Measurements from ENCODE around the gene YTHDF2. TPM values are rescaled to one million over a fixed set of nuclear protein-coding genes. Genes with fewer than 3 reads are reported as not detected.
"Not testable (repeated sequence)": the region's sequence is repeated elsewhere in the genome, so short reads cannot be mapped to it uniquely, and the experiment has no call there.

The YTHDF2 gene
- total and polyA plus RNA-seq, 2 donors from 2014 or later = 38.2 to 61.0 TPM

DNA sequence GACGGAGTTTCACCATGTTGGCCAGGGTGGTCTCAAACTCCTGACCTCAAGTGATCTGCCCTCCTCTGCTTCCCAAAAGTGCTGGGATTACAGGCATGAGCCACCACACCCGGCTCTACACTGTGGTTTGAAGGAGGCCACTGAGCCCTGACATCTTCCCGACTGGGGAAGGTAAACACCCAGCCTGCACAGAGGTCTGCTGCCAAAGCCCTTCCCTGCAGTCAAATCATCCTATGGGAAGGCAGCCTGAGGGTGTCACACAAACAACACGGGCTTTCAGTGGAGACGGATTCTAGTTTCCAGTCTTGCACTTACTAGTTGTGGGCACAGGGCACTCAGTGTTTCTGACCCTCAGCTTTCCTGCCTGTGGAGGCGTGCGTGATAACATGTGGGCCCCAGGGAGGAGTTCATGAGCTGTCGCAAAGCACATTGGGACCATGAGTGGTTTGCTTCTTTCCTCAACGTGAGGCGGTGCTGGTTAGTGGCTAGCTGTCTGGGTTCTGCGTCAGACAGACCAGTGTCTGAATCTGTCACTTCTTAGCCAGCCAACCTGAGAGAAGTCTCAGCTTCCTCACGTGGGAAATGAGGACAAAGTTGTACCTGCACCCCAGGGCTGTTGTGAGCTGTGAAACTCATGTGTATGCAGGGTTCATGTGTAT lies 53.8 kb downstream of the YTHDF2 start:
- no peak overlapping the region for H3K4me3 ChIP-seq (ENCODE audit: low read length in 3 of 3)
- no peaks in the 10 kb centered on the region for H3K36me3 ChIP-seq (ENCODE audit: control insufficient read depth in 2 of 3, insufficient read depth in 3 of 3, low read length in 3 of 3)
- H3K27me3 ChIP-seq (ENCODE audit: control insufficient read depth, insufficient read depth, low read length) = no peaks in the 10 kb centered on the region
- no peak for FAIRE-seq
- no peaks in the 10 kb centered on the region for H3K4me1 ChIP-seq (ENCODE audit: control insufficient read depth in 2 of 3, insufficient read depth in 2 of 3, low read depth in 1 of 3, low read length in 3 of 3)
- TF ChIP-seq, protein P1, sequence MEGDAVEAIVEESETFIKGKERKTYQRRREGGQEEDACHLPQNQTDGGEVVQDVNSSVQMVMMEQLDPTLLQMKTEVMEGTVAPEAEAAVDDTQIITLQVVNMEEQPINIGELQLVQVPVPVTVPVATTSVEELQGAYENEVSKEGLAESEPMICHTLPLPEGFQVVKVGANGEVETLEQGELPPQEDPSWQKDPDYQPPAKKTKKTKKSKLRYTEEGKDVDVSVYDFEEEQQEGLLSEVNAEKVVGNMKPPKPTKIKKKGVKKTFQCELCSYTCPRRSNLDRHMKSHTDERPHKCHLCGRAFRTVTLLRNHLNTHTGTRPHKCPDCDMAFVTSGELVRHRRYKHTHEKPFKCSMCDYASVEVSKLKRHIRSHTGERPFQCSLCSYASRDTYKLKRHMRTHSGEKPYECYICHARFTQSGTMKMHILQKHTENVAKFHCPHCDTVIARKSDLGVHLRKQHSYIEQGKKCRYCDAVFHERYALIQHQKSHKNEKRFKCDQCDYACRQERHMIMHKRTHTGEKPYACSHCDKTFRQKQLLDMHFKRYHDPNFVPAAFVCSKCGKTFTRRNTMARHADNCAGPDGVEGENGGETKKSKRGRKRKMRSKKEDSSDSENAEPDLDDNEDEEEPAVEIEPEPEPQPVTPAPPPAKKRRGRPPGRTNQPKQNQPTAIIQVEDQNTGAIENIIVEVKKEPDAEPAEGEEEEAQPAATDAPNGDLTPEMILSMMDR (IDR thresholded peaks at IDR 0.05; ENCODE audit: borderline replicate concordance, extremely low read depth, insufficient read depth) = no peak
- intact Hi-C loops (cut with DNase I) = no loop called here
- no peak overlapping the region for H3K27ac ChIP-seq (ENCODE audit: low read depth in 2 of 2, low read length in 2 of 2)
- H3K9me3 ChIP-seq (ENCODE audit: control insufficient read depth in 2 of 3, insufficient read depth in 1 of 3, low read length in 3 of 3) = no peaks in the 10 kb centered on the region
- no peak overlapping the region for H3K9ac ChIP-seq (ENCODE audit: low read length in 3 of 3)
- no peak for DNase-seq

GRCh38 chr1:28791929-28792328 lies 55.2 kb downstream of the YTHDF2 start:
- H3K27me3 ChIP-seq (ENCODE audit: control insufficient read depth, insufficient read depth, low read length); FAIRE-seq; DNase-seq; H3K27ac ChIP-seq (ENCODE audit: low read depth in 2 of 2, low read length in 2 of 2); intact Hi-C loops (cut with DNase I); H3K9ac ChIP-seq (ENCODE audit: low read length in 3 of 3); H3K9me3 ChIP-seq (ENCODE audit: control insufficient read depth in 2 of 3, insufficient read depth in 1 of 3, low read length in 3 of 3); H3K4me3 ChIP-seq (ENCODE audit: low read length in 3 of 3); H3K4me1 ChIP-seq (ENCODE audit: control insufficient read depth in 2 of 3, insufficient read depth in 2 of 3, low read depth in 1 of 3, low read length in 3 of 3); H3K36me3 ChIP-seq (ENCODE audit: control insufficient read depth in 2 of 3, insufficient read depth in 3 of 3, low read length in 3 of 3): not testable (repeated sequence)

DNA sequence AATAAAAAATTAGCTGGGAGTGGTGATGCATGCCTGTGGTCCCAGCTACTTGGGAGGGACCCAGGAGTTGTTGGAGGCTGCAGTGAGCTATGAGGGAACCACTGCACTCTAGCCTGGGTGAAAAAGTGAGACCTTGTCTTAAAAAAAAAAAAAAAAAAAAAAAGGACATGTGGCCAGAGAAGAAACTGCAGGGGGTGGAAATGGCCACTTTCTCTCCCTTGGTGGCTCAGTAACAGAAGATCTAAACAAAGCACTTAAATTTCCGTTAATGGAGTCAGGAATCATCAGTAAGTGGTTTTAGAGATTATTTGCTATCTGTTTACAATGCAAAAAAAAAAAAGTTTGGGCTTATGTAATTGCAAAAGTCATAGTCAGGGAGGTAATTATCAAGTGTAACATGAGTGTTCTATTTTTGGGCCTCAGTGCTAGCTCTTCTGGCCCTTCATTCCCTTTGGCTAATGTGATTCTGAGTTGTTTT lies 55.9 kb downstream of the YTHDF2 start:
- H3K9ac ChIP-seq (ENCODE audit: low read length in 3 of 3) = no peak overlapping the region
- no peak overlapping the region for H3K27ac ChIP-seq (ENCODE audit: low read depth in 2 of 2, low read length in 2 of 2)
- DNase-seq (no peak), FAIRE-seq (no peak)
- no peak overlapping the region for H3K4me3 ChIP-seq (ENCODE audit: low read length in 3 of 3)
- no peaks in the 10 kb centered on the region for H3K4me1 ChIP-seq (ENCODE audit: control insufficient read depth in 2 of 3, insufficient read depth in 2 of 3, low read depth in 1 of 3, low read length in 3 of 3)
- intact Hi-C loops (cut with DNase I) = no loop called here
- no peaks in the 10 kb centered on the region for H3K27me3 ChIP-seq (ENCODE audit: control insufficient read depth, insufficient read depth, low read length)
- H3K9me3 ChIP-seq (ENCODE audit: control insufficient read depth in 2 of 3, insufficient read depth in 1 of 3, low read length in 3 of 3) = no peaks in the 10 kb centered on the region
- TF ChIP-seq, protein P1 (IDR thresholded peaks at IDR 0.05; ENCODE audit: borderline replicate concordance, extremely low read depth, insufficient read depth) = no peak
- no peaks in the 10 kb centered on the region for H3K36me3 ChIP-seq (ENCODE audit: control insufficient read depth in 2 of 3, insufficient read depth in 3 of 3, low read length in 3 of 3)

GRCh38 chr1:28794582-28794981 lies 57.8 kb downstream of the YTHDF2 start:
- H3K4me3 ChIP-seq (ENCODE audit: low read length in 3 of 3); DNase-seq; FAIRE-seq; H3K27ac ChIP-seq (ENCODE audit: low read depth in 2 of 2, low read length in 2 of 2); intact Hi-C loops (cut with DNase I); H3K4me1 ChIP-seq (ENCODE audit: control insufficient read depth in 2 of 3, insufficient read depth in 2 of 3, low read depth in 1 of 3, low read length in 3 of 3); H3K9me3 ChIP-seq (ENCODE audit: control insufficient read depth in 2 of 3, insufficient read depth in 1 of 3, low read length in 3 of 3); H3K9ac ChIP-seq (ENCODE audit: low read length in 3 of 3); H3K36me3 ChIP-seq (ENCODE audit: control insufficient read depth in 2 of 3, insufficient read depth in 3 of 3, low read length in 3 of 3); H3K27me3 ChIP-seq (ENCODE audit: control insufficient read depth, insufficient read depth, low read length): not testable (repeated sequence)
